Activated naive CD4-positive, alpha-beta T cell treated with anti-CD3 and anti-CD28 coated beads, Interleukin-2, amount 50 U/mL, for 16 hours (primary cell): Measurements from ENCODE around the gene WNT5B.

Experiments
- DNase-seq: peaks from one replicate; pipeline ENCODE4 v3.0.0-alpha.2; 2020

The WNT5B gene

DNA sequence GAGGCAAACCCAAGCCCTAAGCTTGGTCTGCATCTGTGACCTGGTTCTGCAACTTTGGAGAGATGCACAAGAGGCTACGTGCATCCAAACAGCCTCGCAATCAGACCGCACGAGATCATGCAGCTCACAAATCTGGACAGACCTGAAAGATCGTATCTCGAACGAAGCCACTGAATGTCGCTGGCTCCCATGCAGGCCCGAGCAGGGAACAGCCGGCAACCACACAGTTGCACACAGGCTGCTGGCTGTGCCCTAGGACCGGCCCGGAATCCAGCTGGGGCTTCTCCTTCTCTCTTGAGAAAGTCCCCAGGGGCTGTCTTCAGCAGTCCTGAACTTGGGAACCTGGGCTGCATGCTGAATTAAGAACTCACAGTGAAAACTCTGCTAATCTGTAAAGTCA is 27.9 kb downstream of the WNT5B start:
- no peak for DNase-seq

DNA sequence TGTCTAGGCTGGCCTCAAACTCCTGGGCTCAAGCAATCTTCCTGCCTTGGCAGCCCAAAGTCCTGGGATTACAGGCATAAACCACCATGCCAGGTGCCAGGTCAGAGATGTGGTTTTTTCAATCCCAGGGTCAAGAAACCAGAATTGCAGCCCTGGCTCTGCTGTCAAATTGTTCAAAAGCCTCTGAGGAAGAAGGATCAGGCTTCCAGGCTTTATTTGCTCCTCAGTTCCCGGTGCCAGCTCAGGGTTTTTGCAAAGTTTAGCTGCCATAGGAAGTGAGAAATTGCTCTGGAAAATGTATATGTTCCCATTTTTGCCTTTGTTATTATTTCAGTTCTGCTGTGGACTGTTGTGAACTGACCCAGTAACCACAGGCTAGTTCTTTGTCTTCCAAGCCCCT is 28.7 kb downstream of the WNT5B start:
- no peak for DNase-seq

DNA sequence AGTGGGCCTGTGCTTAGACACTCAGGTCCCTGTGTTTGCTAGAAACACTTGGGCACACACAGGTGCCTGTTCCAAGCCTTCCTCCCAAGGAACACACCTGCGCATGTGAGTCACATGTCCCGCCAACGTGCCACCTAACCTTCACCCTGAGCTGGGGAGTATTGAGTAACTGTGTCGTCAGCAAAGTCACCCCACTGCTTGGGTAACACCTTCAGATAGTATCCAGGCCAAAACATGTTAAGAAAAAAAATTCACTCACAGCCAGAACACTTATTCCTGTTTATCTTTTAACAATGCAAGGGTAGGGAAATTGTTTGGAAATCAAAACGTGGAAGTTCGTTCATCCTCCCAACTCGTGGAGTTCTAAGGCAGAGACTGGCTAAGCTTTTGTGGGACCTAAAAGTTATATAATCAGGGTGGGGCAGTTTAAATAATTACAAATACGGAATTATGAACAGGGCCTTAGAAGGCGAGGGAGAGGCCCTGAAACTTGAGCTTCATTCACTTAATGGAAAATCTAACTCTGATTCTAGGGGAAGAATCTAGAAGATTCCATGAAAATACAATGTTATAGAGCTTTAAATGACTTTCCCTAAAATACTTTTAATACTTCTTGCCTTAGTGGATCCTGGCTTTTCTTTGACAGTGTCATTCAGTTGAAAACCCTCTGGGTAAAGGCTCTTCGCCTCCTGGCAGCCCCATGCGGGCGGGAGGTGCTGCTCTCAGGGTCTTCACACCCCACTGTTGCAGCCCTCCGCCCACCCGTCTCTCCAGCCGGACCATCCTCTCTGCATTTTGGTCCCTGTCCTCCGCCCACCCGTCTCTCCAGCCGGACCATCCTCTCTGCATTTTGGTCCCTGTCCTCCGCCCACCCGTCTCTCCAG is 31.5 kb downstream of the WNT5B start:
- DNase-seq = peak; percentile 40

DNA sequence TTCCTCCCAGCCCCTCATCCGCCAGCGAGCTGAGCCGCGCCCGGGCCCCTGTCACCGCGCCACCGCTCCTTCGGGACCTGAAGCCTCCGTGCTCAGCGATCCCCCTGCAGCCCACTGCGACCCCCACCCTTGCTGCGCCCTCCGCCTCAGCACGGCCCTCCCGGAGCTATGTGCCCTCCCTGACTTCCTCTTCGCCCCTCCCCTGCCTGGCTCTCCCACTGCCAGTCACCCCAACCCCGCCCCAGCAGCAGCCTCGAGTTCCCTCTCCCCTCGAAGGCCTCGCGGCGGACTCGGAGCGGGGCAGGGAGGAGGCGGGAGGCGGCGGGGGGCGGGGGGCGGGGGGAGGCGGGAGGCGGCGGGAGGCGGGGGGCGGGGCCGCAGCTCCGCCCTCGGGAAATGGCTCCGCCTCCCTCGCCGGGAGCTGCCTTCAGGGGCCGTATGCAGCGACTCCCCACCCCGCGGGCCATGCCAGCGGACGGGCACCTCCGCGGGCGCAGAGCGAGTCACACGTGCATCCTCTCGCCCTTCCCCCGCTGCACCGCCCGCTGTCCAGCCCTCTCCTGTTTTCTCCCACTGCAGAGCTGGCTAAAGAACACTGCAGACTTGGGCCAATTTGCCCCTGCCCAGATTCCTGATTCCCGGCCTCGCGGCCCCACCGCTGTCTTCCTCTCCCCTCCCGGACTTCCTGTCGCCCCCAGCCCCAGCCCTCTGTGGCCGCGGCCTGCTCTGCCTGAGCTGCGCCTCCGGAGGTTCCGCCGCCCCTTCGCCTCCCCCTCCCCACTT is 32.7 kb downstream of the WNT5B start:
- peak; percentile 77 for DNase-seq

DNA sequence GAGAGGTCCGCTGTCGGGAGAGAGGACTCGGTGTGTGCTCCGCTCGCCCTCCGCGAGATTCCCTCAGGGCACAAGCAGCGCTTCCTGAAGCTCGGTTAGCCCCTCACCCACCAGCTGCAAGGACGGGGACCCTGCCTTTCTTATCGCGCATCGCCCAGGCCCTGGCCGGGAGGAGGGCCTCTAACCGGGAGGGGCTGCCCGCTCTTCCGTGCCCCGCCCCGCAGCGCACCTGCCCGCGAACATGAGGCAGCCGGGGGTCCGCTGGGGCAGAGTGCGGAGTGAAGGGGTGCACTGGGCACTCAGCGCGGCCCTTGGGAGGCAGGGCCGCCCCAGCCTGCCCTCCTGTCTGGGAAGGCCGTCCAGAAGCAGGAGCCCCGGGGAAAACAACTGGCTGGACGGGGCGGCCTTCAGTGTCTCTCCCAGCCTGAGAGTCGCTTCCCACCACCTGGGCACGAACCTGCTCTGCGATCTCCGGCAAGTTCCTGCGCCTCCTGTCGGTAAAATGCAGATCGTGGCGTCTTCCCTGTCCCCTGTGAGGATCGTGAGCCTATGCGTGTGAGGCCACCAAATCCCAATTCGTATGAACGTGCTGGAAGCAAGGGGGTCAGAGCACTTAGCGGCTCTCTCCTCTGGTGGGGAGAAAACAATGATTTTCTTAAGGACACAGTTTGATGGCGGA is 33.9 kb downstream of the WNT5B start:
- peak; percentile 25 for DNase-seq

DNA sequence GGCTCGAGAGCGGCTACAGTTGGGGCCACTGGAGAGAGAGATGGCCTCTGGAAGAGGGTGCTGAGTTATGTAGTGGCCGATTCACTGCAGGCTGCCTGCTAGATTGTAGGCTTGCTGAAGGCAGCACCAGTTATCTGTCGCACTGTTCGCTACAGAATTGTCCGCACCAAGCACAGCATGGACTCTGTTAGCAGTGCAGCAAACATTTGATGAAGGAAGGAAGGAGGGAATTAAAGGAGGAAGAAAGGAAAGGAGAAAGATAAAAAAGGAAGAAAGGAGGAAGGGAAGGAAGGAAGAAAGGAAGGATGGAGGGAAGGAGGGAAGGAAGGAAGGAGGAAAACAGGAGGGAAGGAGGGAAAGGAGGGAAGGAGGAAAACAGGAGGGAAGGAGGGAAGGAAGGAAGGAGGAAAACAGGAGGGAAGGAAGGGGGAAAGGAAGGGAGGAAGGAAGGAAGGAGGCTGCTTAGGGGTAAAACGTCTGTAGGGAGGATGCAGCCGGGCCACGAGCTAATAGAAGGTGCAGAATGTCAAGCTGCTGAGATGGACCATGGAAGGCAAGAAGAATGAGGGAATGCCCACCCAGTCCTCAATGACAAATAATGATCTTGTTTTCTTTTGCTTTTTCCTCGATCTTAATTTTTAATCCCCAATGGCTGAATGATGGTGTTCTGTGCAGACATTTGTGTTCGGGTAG is 34.6 kb downstream of the WNT5B start:
- DNase-seq = no peak

DNA sequence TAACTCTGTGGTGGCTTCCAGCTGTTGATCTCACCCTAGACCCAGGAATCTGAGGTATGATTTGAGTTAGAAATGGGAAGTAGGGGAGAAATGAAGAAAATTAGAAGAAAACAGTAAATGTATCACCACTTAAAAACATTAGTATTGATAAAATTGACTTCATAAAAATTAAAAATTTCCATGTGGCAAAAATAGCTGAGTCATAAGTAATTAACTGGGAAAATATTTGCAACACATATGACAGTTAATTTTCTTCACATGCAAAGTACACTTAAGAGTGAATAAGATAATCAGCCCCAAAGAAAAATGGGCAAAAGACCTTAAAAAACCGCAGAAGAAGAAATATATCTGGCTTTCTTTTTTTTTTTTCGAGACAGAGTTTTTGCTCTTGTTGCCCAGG is 36.3 kb downstream of the WNT5B start:
- no peak for DNase-seq

DNA sequence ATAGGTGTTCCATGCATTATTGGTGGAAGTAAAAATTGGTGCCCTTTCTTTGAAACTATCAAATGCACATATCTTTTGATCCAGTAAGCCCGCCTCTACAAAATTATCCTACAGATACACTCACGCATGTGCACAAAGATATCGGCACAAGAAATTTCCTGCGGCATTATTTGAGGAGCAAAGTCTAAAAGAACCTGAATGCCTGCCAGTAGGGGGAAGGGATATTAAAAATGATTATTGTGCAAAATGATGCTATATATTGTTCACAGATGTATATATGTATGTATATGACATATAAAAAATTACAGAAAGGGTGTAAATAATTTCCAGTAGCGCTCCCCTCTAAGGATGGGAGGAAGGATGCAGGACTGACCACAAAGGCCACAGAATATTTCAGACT is 37.2 kb downstream of the WNT5B start:
- no peak for DNase-seq

DNA sequence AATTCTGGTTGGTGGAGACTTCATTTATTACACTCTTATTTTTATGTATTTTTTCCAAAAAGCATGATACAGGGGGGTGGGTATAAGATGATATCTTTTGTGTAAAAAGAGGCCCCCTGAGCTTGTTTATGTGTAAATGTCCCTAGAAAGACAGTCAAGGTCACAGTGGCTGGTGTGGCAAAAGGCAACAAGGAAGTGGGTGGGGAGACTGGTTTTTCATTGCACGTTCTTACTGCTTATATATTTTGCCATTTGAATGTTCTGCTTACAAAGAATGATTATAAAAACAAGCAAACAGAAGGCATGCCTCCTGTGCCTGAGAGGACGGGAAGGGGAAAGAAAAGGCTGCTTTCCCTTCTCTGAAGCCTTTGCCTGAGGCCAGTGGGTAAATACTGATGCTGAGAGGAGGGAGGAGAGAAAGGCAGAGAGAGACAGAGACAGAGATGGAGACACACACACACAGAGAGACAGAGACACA is 37.7 kb downstream of the WNT5B start:
- DNase-seq = no peak

DNA sequence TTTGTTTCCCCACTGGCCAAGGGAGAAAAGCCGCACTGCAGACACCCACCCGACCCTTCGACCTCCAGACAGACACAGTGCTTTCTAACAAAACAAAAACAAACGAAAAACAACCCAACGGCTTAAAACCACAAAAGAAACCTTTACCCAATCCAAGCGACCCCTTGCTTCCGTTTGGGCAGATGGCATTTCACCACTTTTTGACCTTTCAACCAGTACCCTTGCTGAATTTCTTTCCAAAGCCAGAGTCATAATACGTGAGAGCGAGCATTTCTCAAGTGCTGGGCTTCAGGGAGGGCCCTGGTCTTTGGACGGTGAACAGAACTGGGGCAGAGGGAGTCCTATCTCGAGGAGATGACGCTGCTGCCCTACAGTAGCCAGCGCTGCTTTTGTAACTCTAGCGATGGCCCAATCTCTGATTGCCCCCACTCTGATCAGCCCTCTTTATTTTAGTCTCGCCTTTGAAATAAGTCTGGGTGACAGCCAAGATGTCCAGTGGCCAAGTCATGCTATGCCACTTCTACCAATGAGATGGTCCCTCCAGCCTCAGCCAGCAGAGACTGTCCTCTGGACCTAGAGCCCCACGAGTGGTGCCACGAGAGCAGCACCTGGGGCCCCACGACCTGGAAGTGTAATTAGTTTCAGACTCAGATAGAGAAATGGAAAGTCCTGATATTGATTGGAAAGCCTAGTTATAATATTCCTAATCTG is 40.0 kb downstream of the WNT5B start:
- DNase-seq = no peak

DNA sequence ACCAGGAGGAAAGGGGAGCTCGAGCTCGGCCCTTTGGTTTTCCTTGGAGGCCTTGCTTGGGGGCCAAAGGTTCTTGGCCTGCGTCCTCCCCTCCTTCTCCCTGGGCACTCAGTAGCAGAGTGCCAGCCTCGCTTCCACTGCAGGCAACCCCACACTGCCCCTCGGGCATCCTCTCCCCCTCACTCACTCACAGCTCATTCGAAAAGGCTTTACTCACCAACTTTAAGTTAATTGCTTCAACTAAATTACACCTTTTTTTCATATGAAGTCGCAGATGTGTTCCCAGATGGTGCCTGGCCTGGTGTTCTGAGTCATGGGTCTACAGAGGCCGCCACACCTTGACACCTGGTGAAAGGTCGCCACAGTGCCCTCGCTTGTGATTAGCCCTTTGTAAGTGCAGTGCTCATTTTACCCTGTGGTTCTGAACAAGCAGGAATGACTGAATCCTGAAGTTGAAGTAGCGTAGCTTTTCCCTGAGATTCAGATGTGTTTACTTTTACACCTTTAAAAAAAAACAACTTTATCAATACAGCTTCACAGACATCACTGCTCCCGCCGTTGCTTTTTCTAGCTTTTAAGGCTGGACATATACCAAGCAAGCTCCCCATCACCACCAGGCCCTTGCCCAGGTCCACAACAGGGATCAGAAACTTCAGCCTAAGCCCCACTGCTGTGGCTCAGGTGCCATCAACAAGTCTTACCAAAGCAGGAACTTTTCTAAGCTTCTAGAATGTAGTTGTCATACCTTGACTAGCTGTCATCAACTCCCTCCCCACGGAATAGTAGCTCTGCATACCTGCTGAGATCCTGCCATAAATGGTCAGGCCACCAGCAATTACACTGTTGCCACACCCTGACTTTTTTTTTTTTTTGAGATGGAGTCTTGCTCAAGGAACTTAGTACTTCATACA is 41.6 kb downstream of the WNT5B start:
- no peak for DNase-seq

DNA sequence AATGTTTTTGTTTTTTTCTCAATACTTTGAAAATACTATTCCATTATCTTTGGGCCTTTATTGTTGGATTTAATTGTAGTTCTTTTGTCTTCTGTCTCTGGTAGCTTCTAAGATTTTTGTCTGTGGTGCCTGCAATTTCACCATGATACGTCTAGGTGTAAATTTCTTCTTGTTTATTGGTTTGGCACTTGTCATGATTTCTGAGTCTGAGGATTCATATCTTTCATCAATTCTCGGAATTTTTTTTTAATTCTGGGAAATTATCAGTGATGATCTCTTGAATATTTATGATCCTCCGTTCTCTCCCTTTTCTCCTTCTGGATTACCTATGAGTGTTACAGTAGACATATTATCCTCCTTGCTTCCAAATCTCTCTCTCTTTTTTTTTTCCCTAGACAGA is 47.0 kb downstream of the WNT5B start:
- no peak for DNase-seq

DNA sequence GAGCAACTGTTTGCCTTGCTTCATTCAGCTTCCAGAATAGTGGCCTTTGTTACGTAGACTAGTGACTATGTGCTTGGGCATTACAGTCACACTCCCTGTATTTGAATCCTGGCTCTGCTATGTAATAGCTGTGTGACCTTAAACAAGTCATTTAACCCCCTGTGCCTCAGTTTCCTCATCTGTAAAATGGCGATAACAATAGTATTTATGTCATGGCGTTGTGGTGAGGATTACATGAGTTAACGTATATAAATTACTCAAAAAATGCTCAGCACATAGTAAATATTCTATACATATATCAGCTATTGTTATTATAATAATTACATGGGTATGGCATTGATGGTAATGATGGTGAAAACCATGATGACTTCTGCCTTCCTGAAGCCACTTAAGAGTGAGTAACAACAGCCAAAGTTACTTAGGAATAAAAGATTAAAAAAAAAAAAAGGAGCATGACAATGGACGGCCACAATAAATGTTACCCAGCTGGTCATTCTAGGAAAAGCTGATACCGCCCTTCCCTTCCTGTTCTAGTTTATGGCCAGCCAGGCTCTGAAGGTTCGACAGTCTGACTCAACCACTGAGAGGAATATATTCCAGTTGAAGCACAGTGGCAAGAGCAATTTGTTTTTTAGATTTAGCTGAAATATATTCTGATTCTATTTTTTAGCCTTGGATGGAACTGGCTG is 51.9 kb downstream of the WNT5B start:
- DNase-seq = no peak

DNA sequence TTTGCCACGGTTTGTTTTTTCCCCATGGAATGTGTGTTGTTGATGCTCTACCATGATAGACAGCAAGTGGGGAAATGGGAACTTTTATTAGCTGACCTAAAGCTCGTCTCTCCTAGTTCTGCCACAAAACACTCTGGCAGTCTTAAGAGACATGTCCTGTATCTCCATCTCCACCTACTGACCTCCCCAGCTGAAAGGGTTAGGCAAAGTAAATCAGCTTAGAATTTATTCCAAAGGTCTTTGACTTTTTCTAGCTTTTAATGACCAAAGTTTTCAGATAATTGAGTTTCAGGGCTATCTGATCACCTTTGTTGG is 52.4 kb downstream of the WNT5B start:
- no peak for DNase-seq

DNA sequence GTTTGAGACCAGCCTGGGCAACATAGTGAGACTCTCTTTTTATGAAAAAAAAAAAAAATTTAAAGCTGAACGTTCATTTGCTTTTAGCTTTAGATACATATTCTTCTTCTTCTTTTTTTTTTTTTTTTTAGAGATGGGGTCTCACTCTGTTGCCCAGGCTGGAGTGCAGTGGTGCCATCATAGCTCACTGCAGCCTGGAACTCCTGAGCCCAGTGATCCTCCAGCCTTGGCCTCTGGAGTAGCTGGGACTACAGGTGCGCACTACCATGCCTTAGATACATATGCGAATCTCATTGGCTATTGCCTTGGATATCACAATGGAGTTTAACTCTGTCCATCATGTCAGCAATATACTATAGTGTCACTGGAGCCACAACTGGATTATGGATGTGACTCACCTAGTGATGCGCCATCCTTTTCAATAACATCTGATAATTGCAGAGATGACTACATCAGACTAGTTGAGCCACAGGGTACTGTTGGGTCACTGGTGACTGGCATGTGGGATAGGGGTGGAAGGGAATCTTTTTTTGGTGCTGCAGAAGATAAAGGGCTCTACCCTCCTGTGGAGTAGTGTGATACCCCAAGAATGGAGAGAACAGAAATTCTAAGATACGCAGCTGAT is 59.2 kb downstream of the WNT5B start:
- DNase-seq = no peak

DNA sequence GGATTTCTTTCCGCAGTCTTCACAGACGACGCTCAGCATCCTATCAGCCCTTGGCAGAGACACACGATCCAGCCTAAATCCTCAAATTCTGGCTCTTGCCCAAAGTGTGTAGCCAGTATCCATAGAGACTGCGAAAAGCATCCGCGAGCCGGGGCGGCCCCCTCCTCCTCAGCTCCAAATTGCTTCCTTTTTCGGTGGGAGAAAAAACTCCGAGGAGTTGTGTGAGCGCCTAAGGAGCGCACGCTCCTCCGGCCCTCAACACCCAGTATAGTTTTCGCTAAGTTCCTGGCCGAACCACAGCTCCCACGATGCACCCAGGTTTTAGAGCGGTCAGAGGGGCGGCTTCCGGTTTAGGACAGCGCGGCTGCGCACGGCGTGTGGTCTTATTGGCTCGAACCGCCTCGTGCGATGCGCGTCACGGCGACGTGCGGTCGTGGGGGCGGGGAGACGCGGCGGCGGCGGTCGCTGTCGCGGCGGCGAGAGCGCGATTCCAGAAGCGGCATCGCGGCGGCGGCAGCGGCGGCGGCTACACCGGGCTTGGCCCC is 61.6 kb downstream of the WNT5B start, which contains the start of gene ADIPOR2:
ADIPOR2 (plus strand) TSS at position 493 of the 545 bp plus-strand sequence. CDS start 63,274 bp downstream, outside the sequence.
- peak; percentile 95 for DNase-seq

DNA sequence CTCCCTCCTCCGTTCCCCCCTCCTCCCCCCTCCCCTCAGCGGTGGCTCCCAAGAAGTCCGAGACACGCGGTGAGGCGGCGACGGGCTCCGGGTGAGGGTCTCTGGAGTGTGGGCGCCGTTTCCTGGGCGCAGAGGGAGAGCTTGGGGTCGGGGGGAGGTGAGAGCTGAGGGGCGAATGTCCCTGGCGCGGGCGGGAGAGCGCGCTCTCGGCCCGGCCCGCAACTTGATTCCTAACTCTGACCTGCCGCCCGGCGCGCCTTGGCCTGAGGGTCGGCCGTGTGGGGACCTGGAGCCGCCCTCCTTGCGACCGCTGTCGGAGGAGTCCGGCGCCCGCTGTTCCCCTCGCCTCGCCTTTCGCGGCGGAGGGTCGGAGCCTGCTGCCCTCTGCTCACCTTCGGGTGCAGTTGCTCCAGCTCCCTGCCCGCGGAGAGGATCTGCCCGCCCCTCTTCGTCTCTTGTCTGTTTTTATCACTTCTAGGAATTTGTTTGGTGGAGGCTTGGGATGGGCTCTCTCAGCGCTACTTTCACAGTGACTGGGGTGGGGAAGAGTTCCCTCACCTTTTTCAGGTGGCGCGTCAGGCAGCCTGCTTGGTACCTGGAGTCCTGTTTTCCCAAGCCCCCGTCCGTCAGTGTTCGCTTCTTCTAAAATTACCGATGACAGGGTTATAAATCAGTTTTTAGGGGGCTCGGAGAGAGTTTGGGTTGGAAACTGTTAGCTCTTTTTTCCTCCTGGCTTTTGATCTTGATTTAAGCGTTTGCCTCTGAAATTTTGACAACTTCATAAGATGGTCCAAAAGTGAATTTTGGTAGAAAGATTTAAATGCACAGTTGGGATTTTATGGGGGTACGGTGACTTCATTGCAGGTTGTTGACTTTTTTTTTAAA is 62.3 kb downstream of the WNT5B start:
- DNase-seq = no peak

DNA sequence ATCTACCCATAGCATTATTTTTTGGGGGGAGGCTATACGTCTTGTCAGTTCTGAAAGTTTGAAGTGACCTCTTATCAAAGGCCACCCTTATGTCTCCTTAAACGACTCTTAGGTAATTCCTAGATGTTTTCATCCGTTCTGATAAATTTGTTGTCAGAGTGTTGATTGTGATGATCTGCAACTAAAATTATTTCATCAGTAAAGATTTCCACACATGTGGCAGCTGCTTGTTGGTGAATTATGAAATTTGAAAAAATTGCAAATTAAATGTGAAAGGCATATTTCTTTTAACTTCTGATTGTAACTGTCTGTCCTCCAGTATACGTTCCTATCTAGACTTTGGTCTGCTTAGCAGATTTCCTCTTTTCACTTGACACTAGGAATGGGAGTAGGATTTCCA is 63.2 kb downstream of the WNT5B start:
- no peak for DNase-seq
